NCI-H2081 (cell line): Measurements from ENCODE around the gene HIVEP3.

Experiments
- DNase-seq, 2 experiments: peaks; one replicate each; lab custom pipeline; 2025; lab: John Stamatoyannopoulos, UW

HIVEP3 gene

DNA sequence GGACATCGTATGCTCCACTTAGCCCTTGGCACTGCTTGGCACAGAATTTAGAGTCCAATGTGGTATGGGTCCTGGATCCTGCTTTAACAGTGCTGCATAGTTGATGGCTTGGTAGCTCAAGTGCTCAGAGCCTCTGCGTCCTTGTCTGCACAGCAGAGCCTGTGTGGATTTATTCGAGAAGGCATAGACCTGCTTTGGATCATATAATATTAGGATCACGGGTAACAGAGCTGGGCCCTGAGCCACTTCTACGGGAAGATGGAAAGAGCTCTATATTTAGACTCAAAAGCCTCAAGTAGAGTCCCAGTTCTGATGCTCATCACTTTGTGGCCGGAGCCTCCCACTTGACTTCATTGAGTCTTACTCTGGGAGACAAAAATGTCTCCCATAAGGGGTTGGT, 269.9 kb downstream of the HIVEP3 start:
- no peak for DNase-seq

DNA sequence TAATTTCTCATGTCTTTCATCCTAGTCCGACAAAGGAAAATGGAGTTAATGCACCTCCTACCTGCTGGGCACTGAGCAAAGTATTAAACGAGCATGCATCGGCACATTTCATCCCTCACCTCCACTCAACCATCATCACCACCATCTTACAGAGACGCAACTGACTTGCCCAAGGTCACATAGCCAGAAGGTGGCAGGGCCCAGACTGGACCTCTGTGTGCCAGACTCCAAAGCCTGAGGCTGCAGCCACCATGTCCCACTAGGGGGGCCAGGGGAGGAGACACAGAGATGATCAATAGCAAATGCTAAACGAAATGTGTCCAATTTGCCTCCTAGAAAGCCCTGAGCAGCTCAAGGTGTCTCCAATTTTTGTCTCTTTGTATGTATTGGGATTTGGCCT, 270.5 kb downstream of the HIVEP3 start:
- DNase-seq = no peak

DNA sequence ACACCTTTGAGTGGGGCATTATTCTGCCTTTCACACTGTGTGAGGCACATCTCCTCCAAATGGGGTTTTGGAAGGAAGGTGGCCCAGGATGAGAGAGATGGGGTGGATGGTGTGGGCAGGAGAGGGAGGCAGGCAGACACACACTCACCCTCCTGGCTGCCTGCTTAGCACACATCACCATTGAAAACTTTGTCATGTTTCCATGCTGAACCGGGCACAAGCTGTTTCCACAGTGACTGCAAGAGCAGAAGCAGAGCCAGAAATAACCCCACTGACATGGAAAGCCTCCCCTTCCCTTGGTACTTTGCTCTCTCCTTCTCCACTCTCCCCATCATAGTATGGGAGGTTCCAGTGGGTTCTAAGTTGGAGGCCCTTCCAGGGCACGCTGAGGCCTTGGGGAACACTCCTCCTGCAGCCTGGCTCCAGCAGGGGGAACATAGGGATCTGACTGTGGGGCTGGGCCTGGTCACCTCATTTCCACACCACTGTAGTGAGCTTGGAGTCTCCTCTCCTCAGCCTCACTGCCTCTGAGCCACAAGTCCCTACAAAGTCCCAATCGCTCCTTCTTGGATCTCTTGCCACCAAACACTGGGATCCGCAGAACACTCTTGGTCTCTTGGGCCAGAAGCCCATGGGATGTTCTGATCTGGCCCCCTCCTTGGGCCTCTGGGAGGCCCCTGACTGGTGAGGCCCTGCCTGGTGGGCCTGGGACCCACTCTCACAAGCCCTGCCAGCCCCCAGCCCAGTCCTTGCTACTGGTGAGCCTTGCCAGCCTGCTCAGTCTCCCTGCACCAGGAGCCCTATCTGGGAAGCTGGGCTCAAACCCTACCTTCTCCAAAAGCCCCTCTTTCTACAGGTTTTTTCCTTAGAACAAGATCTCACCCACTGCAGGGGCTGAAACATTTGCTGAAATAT, 271.2 kb downstream of the HIVEP3 start:
- no peak for DNase-seq

DNA sequence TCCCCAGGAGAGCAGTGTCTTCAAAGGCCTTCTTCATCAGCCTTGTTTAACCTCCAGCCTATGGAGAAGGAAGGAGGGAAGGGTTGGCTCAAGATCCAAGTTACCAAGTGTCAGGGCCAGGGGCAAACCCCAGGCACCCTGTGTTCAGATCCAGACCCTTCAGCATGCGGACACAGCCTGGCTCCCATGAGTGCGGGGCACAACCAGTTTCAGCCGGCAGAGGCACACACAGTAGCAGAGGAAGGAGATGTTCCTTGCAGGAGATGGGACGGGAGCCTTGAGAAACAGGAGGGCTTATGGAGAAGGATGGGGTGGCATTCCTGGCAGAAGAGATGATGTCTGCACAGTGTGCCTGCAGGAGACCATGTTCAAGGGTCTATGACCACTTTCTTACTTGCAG, 272.5 kb downstream of the HIVEP3 start:
- DNase-seq = no peak

DNA sequence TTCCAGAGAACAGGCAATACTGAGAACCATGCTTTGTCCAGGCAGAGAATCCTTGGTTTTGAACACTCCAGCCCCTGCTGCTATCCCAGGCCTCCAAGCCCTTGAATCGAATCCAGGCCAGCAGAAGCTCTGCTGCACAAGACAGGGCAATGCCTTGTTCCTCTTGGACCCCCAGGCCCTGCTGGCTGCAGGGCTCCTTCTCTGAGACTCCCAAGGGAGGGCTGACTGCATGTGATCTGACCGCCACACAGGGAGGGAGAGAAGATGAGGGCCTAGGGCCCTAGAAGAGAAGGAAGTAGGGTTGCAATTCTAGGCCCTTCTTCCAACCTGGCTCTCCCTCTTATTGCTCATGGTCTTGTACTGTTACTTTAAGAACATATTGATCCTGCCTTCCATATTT, 273.7 kb downstream of the HIVEP3 start:
- no peak for DNase-seq

DNA sequence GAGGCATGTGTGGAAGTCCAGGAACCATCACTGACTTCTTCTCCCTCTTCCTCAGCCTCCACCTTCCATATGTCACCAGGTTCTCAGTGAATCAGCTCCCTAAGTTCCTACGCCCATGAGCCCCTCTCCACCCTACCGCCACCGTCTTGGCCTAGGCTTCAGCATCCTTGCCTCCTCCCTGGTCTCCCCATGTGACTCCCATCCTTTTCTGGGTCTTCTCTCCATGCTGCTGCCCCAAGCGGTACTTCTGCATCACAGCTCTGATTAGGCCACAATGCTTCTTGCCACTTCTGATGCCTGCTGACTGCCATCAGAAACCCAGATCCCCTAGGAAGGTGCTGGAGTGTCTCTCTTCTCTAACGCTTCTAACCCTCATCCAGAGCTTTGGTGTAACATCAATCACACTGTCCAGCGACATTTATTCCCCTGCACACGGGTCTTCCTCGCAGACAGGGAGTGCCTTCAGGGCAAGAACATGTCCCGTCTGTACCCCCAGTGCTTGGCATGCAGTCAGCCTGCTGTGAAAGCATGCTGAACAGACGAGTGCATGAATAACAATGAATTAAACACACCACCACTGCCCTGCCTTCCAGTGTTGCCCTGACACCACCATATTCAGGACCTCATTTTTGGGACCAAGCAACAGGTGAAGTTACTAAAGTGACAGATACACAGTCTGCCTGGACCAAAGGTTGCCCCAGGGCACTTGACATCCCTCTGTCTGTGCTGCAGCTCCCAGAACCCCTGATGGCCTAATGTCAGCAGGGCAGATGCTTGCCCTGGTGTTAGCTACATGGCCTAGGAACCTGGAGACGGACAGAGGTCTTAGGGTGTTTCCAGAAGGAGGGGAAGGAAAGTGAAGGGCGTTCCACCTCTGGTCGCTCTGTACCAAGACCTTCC, 275.6 kb downstream of the HIVEP3 start:
- no peak for DNase-seq

DNA sequence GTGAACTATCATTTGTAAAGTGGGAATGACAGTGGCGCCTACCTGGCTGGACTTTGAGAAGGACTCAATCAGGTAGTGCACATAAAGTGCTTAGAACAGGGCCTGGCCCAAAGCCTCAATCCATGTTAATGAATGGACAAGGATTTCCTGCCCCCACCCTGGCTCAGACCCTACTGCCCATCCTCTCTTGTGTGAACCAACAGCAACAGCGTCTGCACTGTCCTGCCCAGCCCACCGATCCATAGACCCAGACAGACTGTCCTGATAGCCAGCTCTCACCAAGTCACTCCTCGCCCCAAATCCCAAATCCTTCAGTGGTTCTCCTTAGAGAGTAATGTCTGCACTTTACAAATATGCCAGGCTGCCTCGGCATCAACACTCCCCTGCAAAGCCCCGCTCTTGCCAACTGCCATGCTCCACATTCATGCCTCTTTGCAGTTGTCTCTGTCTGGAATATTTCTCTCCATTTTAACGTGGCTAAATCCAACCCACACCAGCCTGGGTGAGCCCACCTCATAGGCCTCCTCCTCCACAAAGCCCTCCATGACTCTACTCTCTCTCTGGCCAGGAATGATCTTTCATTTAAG, 276.7 kb downstream of the HIVEP3 start:
- no peak for DNase-seq

DNA sequence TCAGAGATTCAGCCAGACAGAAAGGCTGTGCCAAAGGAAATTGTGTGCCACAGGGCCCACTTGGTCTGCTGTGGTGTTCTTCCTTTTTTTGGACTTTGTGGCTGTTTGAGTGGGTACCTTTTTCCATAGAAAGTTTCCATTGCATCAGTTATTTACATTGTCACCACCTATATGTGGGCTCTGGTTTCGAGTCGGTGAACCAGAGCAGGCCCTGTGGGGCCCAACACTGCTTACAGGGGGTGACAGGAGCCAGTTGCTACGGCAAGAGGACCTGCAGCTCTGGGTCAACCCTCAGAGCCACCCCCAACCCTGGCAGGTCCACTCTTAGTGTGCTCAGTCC, 277.3 kb downstream of the HIVEP3 start:
- no peak for DNase-seq

DNA sequence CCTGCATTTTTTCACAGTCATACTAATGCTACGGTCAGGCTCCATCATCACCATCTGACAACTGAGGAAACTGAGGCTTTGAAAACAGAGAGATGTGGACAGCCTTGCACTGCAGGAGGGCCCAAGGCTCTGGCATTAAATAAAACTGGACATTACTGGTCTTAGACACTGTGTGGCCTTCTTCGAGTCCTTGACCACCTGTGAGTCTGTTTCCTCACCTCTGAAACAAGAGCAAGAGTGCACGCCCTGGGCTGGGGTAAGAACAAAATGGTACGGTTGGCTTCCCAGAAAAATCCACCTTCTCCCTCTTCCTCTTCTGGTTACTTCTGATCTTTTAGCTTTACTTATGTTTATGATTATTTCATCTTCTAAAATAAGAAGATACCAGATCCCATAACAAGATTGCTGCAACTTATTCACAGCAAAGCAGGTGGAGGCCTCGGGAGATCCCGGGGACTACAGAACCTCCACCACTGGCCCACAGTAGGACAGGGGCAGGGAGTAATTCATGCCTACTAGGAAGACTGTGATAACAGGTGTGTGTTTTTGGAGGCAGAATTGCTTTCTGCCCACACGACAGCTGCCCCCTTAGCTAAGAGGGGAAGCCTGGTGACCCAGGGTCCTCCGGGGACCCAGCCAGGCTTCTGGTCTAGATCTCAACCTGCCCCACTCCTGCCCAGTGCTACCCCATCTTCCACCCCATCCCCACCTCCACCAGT, 277.8 kb downstream of the HIVEP3 start:
- DNase-seq = no peak

DNA sequence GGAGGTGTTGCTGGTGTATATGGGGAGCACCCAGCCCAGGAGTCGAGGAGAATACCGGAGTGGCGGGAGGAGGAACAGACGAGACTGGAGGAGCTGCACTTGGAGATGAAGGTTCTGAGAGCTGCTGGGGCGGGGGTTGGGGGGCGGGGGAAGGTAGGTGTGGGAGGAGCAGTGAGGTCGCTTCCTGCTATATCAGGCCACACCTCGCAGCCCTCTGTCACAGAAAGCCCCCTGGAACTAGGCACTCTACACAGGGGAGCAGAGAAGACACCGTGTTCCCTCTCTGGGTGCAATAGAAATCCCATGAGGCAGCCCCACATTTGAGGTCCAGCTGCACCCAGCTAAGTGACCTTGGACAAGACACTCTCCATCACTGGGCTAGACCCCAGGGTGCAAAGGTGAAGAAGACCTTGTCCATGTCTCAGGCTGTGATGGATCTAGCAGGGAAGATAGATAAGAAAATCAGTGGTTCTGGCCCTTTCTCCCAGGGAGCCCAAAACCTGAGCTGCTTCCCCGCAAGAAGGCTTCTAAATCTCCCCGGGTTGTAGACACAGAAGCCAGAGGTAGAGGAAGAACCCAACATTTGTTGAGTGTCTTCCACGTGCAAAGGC, 278.5 kb downstream of the HIVEP3 start:
- DNase-seq = no peak

DNA sequence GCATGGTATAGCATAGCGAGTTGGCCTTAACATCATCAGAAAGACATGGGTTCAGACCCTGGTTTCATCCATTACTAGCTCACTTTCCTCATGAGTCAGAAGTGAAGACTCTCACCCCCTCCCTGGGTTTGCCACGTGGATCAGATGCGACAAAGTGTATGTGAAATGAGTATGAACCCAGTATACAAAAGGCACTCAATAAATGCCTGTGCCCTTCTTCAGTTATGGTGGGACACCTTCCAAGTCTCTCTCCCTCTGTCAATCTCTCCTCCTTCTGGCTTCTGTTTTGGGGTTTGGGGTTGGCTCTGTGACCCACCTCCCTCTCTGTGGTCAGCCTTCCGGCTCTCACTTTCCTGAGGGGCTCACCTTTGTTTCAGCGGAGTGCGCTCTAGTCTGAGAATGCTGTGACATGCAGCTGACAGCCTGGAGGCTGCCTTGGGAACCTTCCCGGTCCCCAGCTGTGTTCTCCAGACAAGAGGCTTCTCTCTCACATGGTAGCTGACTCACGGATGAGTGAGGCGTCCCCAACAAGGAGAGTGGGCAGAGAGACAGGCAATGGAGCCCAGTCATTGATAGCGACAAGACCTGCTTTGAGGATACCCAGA, 279.3 kb downstream of the HIVEP3 start:
- no peak for DNase-seq

DNA sequence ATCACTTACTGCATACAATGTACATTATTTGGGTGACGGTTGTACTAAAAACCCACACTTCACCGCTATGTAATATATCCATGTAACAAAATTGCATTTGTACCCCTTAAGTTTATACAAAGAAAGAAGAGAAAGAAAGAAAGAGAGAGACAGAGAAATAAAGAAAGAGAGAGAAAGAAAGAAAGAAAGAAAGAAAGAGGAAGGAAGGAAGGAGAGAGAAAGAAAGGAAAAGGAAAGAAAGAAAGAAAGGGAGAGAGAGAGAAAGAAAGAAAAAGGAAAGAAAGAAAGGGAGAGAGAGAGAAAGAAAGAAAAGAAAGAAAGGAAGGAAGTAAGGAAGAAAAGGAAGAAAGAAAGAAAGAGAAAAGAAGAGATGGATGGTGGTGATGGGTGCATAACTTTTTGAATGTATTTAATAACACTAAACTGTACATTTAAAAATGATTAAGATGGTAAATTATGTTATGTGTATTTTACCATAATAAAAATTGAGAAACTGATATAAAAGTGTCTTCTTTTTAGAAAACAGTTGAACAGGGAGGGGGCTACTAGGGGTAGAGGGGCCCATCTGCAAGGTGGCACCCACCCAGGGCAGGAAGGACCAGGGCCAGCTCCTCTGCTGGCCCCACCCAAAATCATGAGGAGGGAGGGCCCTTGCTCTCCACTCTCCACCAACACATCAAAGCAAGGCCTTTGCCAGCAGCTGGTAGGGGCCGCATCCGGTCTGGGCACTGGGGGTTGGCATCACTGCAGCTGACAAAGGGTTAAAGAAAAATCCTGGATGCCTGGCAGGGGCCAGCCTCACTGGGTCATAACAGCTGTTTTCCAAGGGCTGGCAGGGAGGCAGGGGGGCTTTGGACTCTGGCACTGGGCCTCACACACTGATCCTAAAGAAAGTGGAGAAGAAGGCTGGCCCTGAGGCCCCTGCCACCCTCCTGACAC, 280.4 kb downstream of the HIVEP3 start:
- DNase-seq = no peak

DNA sequence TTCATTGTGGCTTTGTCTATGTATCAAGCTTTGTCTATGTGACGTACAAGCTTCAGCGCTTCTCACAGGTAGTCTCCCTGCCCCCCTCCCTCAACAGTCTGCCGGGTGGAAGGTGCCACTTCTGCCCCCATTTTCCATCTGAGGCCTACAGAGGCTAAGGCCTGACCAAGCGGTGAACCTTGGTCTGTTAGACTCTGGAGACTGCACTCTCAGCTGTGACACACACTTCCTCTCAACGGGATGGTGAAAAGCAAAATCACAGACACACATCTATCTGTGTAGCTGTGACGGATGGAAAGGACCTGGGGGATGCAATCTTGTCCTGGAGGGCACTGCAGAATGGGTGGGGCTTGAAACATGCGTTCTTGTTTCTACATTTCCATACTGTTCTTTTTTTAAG, 281.4 kb downstream of the HIVEP3 start:
- no peak for DNase-seq

DNA sequence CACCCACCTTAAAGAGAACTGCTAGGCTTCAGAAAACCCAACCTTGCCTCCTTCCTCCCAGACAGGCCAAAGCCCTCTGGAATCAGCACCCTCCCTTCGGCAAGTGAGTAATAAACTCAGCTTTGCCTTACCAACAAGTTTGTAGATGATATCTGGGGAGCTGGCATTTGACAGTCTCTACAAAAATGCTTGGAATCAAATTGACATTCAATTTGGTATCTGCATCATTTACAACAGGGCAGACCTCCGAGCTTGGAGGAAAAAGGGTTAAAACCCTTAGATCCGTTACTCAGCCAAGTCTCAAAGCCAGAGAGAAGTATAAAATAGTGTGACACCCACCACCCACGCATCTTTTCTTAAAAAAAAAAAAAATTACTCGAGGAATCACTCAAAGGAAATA, 285.0 kb downstream of the HIVEP3 start:
- no peak for DNase-seq

DNA sequence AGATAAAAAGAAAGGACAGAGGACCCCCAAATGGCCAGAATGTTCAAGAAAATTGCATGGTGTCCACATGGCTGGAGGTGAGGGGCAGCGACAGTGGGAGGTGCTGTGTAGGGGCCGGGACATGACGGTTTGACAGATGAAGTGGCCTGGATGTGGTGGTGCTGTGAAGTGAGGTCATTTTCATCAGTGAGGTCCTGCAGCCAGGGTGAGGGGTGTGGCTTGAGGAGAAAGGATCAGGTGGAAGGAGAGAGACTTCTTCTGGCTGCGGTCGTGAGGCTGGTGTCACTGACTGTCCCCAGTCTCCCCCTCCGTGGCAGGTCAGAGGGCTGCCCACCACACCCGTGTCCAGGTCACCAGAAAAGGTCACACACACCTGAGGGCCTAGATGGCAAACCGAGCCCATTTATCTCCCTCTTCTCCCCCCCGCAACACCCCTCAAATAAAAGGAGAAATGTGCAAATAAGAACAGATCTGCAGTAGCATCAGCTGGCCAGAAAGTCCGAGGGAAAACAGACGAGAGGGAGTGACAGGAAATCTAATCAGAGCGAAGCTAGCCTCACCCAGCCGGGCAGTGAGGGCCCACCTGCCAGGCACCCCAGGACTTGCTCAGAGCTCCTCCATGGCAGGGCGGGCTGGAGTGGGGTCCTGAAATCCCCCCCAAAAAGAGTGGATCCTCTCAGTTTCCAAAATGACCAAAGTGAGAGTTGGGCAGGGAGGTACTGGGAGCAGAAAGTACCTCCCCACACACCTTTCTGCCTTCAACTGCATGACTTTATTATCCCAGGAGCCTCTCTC, 285.7 kb downstream of the HIVEP3 start:
- no peak for DNase-seq

DNA sequence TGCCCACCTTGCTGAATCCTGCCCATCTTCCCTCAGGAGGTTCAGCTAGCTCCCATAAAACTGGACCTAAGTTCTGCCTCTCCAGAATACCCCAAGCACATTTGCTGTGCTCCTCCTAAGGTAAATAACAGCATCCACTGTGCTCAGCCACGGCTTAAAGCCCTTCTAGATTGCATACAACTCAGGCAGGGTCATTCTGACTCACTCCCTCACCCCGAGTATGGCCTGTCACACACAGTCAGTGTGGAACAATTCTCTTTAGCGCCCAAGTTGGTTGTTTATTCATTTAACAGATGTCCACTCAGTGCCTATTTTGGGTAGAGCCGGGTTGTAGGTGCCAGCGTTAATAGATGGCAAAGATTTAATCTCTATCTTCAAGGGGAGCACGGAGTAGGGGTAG, 286.8 kb downstream of the HIVEP3 start:
- no peak for DNase-seq

DNA sequence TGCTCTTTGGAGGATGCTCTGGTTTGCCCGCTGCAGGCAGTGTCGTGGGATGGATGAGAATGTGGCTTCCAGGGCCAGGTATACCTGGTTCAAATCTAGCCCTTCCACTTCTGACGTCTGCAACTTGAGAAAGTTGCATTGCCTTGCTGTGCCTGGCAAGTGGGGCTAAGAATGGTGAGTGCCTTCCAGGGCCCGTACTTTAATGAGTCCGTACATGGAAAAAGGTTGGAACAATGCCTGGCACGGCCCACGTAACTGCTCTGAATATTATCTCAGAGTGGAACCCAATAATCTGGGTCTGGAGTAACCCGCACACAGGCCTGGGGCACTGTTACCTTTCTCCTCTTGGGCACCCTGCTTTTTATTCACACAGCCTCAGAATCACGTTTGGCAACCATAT, 287.6 kb downstream of the HIVEP3 start:
- DNase-seq = no peak

DNA sequence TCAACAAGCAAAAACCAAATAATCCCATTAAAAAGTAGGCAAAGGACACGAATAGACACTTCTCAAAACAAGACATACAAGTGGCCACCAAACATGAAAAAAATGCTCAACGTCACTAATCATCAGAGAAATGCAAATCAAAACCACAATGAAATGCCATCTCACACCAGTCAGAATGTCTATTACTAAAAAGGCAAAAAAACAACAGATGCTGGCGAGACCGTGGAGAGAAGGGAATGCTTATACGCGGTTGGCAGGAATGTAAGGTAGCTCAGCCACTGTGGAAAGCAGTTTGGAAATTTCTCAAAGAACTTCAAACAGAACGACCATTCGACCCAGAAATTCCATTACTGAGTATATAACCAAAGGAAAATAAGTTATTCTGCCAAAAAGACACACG, 289.2 kb downstream of the HIVEP3 start:
- DNase-seq = no peak

DNA sequence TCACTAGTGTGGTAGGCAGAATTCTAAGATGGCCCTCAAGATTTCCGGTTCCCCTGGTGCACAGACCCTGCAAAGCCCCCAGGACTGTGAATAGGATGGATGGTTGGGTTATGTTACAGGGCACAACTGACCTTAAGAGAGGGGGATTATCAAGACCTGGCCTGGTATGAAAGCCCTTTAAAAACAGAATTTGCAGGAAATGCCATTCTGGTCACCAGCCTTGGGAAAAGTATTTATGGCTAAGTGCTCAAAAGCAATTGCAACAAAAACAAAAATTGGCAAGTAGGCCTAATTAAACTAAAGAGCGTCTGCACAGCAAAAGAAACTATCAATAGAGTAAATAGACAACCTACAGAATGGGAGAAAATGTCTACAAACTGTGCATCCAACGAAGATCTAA, 289.6 kb downstream of the HIVEP3 start:
- no peak for DNase-seq
